Osteocyte (in vitro differentiated cells): ENCODE results near the gene SLC25A20. TPM values are rescaled to one million over a fixed set of nuclear protein-coding genes. Genes with fewer than 3 reads are reported as not detected.
"Not testable (repeated sequence)": the region's sequence is repeated elsewhere in the genome, so short reads cannot be mapped to it uniquely, and the experiment has no call there.

Experiments
- DNase-seq: peaks from one replicate; pipeline ENCODE4 v3.0.0; 2021; ENCODE audit warnings: mixed read lengths; ENCODE audit not compliant: unreplicated experiment; ENCODE audit errors: extremely low spot score
- H3K27ac Mint-ChIP-seq: one replicate; pipeline ENCODE4 v1.8.0; 2021; ENCODE audit warnings: mild to moderate bottlenecking, mixed read lengths; ENCODE audit not compliant: unreplicated experiment
- H3K27me3 Mint-ChIP-seq: one replicate; pipeline ENCODE4 v1.8.0; 2021; ENCODE audit warnings: mixed read lengths; ENCODE audit not compliant: unreplicated experiment
- H3K36me3 Mint-ChIP-seq: one replicate; pipeline ENCODE4 v1.8.0; 2021; ENCODE audit warnings: mixed read lengths; ENCODE audit not compliant: unreplicated experiment
- H3K4me1 Mint-ChIP-seq: one replicate; pipeline ENCODE4 v1.8.0; 2021; ENCODE audit warnings: mixed read lengths; ENCODE audit not compliant: unreplicated experiment
- H3K4me3 Mint-ChIP-seq: one replicate; pipeline ENCODE4 v1.8.0; 2021; ENCODE audit warnings: mild to moderate bottlenecking, moderate library complexity, mixed read lengths; ENCODE audit not compliant: unreplicated experiment
- H3K9me3 Mint-ChIP-seq: one replicate; pipeline ENCODE4 v1.8.0; 2021; ENCODE audit warnings: mixed read lengths; ENCODE audit not compliant: unreplicated experiment
- CTCF ChIP-seq: fragments of 200-600 bp; sonication (generic); IDR thresholded peaks from 2 replicates; pipeline ENCODE4 v1.5.0; 2021; ENCODE audit warnings: antibody characterized with exemption, mild to moderate bottlenecking, moderate library complexity
- total RNA-seq: library from RNA; stranded (reverse); gene quantifications from 2 replicates; pipeline ENCODE4 v1.2.1, GENCODE V29; 2021

The SLC25A20 gene
- total RNA-seq, 1 donor from 2014 or later: 13.3 TPM

- peak within 1 kb of the TSS; percentile 95 for H3K4me3 Mint-ChIP-seq
Measured at GRCh38 chr3:48918388-48919214, 19.9 kb upstream of the SLC25A20 start, which contains the start of gene ARIH2. Gene ARIH2 (plus strand): TSS chr3:48918842. CDS start chr3:48927559, 8,717 bp downstream.

GRCh38 chr3:48915296-48915695 is 16.6 kb upstream of the SLC25A20 start:
- no peak overlapping the region for H3K4me3 Mint-ChIP-seq
- peaks cover 21% of the 10 kb centered on the region for H3K4me1 Mint-ChIP-seq
- no peaks in the 10 kb centered on the region for H3K36me3 Mint-ChIP-seq
- no peak overlapping the region for H3K27ac Mint-ChIP-seq
- no peaks in the 10 kb centered on the region for H3K9me3 Mint-ChIP-seq
- DNase-seq: no peak
- H3K27me3 Mint-ChIP-seq: no peaks in the 10 kb centered on the region
- no peak for TF ChIP-seq CTCF

More at GRCh38 chr3:48918388-48919214, 19.9 kb upstream of the SLC25A20 start, which contains the start of gene ARIH2:
- peak; percentile 96 for DNase-seq
- H3K36me3 Mint-ChIP-seq: peaks cover 3% of the 10 kb centered on the region
- peaks cover 26% of the 10 kb centered on the region for H3K4me1 Mint-ChIP-seq
- no peaks in the 10 kb centered on the region for H3K27me3 Mint-ChIP-seq
- TF ChIP-seq CTCF: no peak
- H3K27ac Mint-ChIP-seq: peak within 1 kb of the TSS; percentile 99
- H3K9me3 Mint-ChIP-seq: no peaks in the 10 kb centered on the region

GRCh38 chr3:48907026-48907425 is 8.3 kb upstream of the SLC25A20 start:
- not testable (repeated sequence) for DNase-seq, H3K36me3 Mint-ChIP-seq

GRCh38 chr3:48899273-48899672 is 591 bp upstream of the SLC25A20 start:
- peak overlapping the region; percentile 87 for H3K27ac Mint-ChIP-seq
- no peak for DNase-seq
- no peak for TF ChIP-seq CTCF
- H3K4me1 Mint-ChIP-seq: peaks cover 24% of the 10 kb centered on the region
- H3K36me3 Mint-ChIP-seq: no peaks in the 10 kb centered on the region
- no peaks in the 10 kb centered on the region for H3K9me3 Mint-ChIP-seq
- no peaks in the 10 kb centered on the region for H3K27me3 Mint-ChIP-seq
- H3K4me3 Mint-ChIP-seq: peak overlapping the region; percentile 92

More at GRCh38 chr3:48907026-48907425, 8.3 kb upstream of the SLC25A20 start:
- not testable (repeated sequence) for H3K4me1 Mint-ChIP-seq, H3K27ac Mint-ChIP-seq, H3K4me3 Mint-ChIP-seq, H3K9me3 Mint-ChIP-seq, H3K27me3 Mint-ChIP-seq

- Mint-ChIP-seq H3K4me3 (peak overlapping the region; percentile 92), H3K27me3 (no peaks in the 10 kb centered on the region), H3K36me3 (no peaks in the 10 kb centered on the region), H3K4me1 (peaks cover 24% of the 10 kb centered on the region), H3K9me3 (no peaks in the 10 kb centered on the region), H3K27ac (peak overlapping the region; percentile 87)
- DNase-seq: no peak
- no peak for TF ChIP-seq CTCF
Measured at GRCh38 chr3:48897460-48898376, 964 bp downstream of the SLC25A20 start.
